Astrocyte of the spinal cord (primary cell): Measurements from ENCODE around the gene VPS26A.
A peak's percentile ranks its signal among the peaks of the same experiment; 100 is the strongest.
"Not testable (repeated sequence)": the region's sequence is repeated elsewhere in the genome, so short reads cannot be mapped to it uniquely, and the experiment has no call there.

Source experiments
- DNase-seq: peaks from one replicate; pipeline ENCODE4 v3.0.0; 2011; ENCODE audit warnings: low read depth, low spot score
- H3K4me3 ChIP-seq: 2 replicates; pipeline ENCODE4 v1.5.1; 2011; ENCODE audit warnings: low read depth, mild to moderate bottlenecking, low read length, moderate library complexity
- CTCF ChIP-seq: IDR thresholded peaks from 2 replicates; pipeline ENCODE4 v1.5.1; 2012; ENCODE audit warnings: low read depth, mild to moderate bottlenecking, low read length, inconsistent platforms
- in situ Hi-C: cut with HindIII; loops from 2 replicates; pipeline ENCODE4 v1.10.0; 2017; ENCODE audit warnings: low sequenced_read_pairs

VPS26A gene

GRCh38 chr10:69168493-69168892, 44.5 kb downstream of the VPS26A start:
- no peak overlapping the region for H3K4me3 ChIP-seq
- no peak for TF ChIP-seq CTCF
- no peak for DNase-seq
- in situ Hi-C loops = no loop called here

GRCh38 chr10:69172241-69172982, 48.4 kb downstream of the VPS26A start:
- in situ Hi-C loops = no loop called here
- TF ChIP-seq CTCF = no peak
- no peak for DNase-seq
- no peak overlapping the region for H3K4me3 ChIP-seq

- H3K4me3 ChIP-seq, DNase-seq, in situ Hi-C loops: not testable (repeated sequence)
Measured at GRCh38 chr10:69175326-69175725, 51.3 kb downstream of the VPS26A start.

- DNase-seq = no peak
- H3K4me3 ChIP-seq = no peak overlapping the region
- no peak for TF ChIP-seq CTCF
- in situ Hi-C loops = no loop called here
Measured at GRCh38 chr10:69176823-69177222, 52.8 kb downstream of the VPS26A start.

- in situ Hi-C loops = no loop called here
- peak overlapping the region; percentile 94 for H3K4me3 ChIP-seq
- no peak for TF ChIP-seq CTCF
- DNase-seq = no peak
Measured at GRCh38 chr10:69179089-69179742, 55.2 kb downstream of the VPS26A start.

- no peak for TF ChIP-seq CTCF
- in situ Hi-C loops = no loop called here
- DNase-seq = peak; percentile 97
- H3K4me3 ChIP-seq = peak within 1 kb of the TSS; percentile 94
Measured at GRCh38 chr10:69179743-69180524, 56.0 kb downstream of the VPS26A start, which contains the start of gene SUPV3L1. TSS of gene SUPV3L1 (plus strand) at chr10:69180234. CDS start at chr10:69180292, 58 bp downstream.
